CD4-positive, alpha-beta T cell (primary cell): ENCODE measurements around the gene MDM4. TPM values are rescaled to one million over a fixed set of nuclear protein-coding genes. Genes with fewer than 3 reads are reported as not detected.

ENCODE experiments used
- ATAC-seq: fragments of 200-7000 bp; cut with Tn5 transposase; one replicate; pipeline ENCODE4 v1.10.0; 2022; ENCODE audit warnings: mild to moderate bottlenecking; ENCODE audit not compliant: poor library complexity
- CTCF ChIA-PET: fragments of 350-600 bp; sonication (Branson Sonifier 250); formaldehyde crosslinking; loops from one replicate; lab custom pipeline; 2021; ENCODE audit warnings: antibody characterized with exemption, inconsistent platforms; lab: Charles Lee
- POLR2A ChIA-PET: fragments of 350-600 bp; sonication (Branson Sonifier 250); formaldehyde crosslinking; loops from one replicate; lab custom pipeline; 2021; ENCODE audit warnings: antibody characterized with exemption, inconsistent platforms; lab: Charles Lee
- DNase-seq, 14 experiments: peaks; one replicate each; pipeline ENCODE4 v3.0.0-alpha.2; 2013 to 2020; ENCODE audit warnings: mixed read lengths in 2 of 14
- H3K27ac ChIP-seq, 2 donors: one replicate each; pipeline versions ENCODE4 v1.5.1 to v1.7.0; 2013; ENCODE audit warnings: low read length in 2 of 2, low read depth in 1 of 2, mild to moderate bottlenecking in 1 of 2
- H3K27me3 ChIP-seq, 2 experiments: 1 replicate in 1 of 2; 2 replicates in 1 of 2; pipeline versions ENCODE4 v1.6.1 to v1.7.0; 2013; ENCODE audit warnings: low read length in 2 of 2, control low read depth in 1 of 2, mild to moderate bottlenecking in 1 of 2, moderate library complexity in 1 of 2; ENCODE audit not compliant: insufficient read depth in 2 of 2, control insufficient read depth in 1 of 2
- H3K36me3 ChIP-seq: one replicate; pipeline ENCODE4 v1.6.1; 2013; ENCODE audit warnings: low read length, control low read depth; ENCODE audit not compliant: insufficient read depth
- H3K4me1 ChIP-seq: one replicate; pipeline ENCODE4 v1.6.1; 2013; ENCODE audit warnings: low read length, control low read depth; ENCODE audit not compliant: insufficient read depth
- H3K4me3 ChIP-seq: one replicate; pipeline ENCODE4 v1.5.1; 2013; ENCODE audit warnings: mild to moderate bottlenecking, low read length, moderate library complexity
- H3K9me3 ChIP-seq, 2 experiments: 1 replicate in 1 of 2; 2 replicates in 1 of 2; pipeline versions ENCODE4 v1.6.1 to v1.7.0; 2013; ENCODE audit warnings: low read length in 2 of 2, mild to moderate bottlenecking in 2 of 2, control low read depth in 1 of 2, moderate library complexity in 1 of 2; ENCODE audit not compliant: control insufficient read depth in 1 of 2, insufficient read depth in 1 of 2
- H3K27ac Mint-ChIP-seq: one replicate; pipeline ENCODE4 v1.8.0; 2020; ENCODE audit warnings: mixed read lengths
- H3K27me3 Mint-ChIP-seq: one replicate; pipeline ENCODE4 v1.8.0; 2021; ENCODE audit warnings: mixed read lengths
- H3K36me3 Mint-ChIP-seq: one replicate; pipeline ENCODE4 v1.8.0; 2021; ENCODE audit warnings: low read depth, mixed read lengths
- H3K4me1 Mint-ChIP-seq: one replicate; pipeline ENCODE4 v1.8.0; 2021; ENCODE audit warnings: low read depth, mixed read lengths
- H3K4me3 Mint-ChIP-seq: one replicate; pipeline ENCODE4 v1.8.0; 2020; ENCODE audit warnings: mild to moderate bottlenecking, mixed read lengths
- H3K9me3 Mint-ChIP-seq: one replicate; pipeline ENCODE4 v1.8.0; 2020; ENCODE audit warnings: mixed read lengths
- intact Hi-C, 2 experiments: fragments of 100-400 bp; cut with DNase I in 1 of 2; cut with micrococcal nuclease in 1 of 2; formaldehyde crosslinking; loops; one replicate each; pipeline versions ENCODE4 v1.15.1 to v1.9.0; 2023 to 2025; cut with DNase I, micrococcal nuclease
- total RNA-seq, 174 experiments: library from RNA in 2 of 174; stranded (reverse) in 2 of 174; gene quantifications; one replicate each; pipeline ENCODE4 v1.2.3 and lab custom pipeline; 2021 to 2026
- TF ChIP-seq, protein P1 (sequence below): fragments of 200-600 bp; IDR thresholded peaks from one replicate; pipeline ENCODE4 v1.8.0; 2022; ENCODE audit warnings: antibody characterized with exemption, mild to moderate bottlenecking

The MDM4 gene
- total RNA-seq, 2 experiments from 2014 or later = 260 to 266 TPM

- H3K4me3 ChIP-seq = no peak overlapping the region
- H3K4me1 ChIP-seq = peaks cover 18% of the 10 kb centered on the region
- H3K27ac ChIP-seq = no peak overlapping the region
- TF ChIP-seq, protein P1, sequence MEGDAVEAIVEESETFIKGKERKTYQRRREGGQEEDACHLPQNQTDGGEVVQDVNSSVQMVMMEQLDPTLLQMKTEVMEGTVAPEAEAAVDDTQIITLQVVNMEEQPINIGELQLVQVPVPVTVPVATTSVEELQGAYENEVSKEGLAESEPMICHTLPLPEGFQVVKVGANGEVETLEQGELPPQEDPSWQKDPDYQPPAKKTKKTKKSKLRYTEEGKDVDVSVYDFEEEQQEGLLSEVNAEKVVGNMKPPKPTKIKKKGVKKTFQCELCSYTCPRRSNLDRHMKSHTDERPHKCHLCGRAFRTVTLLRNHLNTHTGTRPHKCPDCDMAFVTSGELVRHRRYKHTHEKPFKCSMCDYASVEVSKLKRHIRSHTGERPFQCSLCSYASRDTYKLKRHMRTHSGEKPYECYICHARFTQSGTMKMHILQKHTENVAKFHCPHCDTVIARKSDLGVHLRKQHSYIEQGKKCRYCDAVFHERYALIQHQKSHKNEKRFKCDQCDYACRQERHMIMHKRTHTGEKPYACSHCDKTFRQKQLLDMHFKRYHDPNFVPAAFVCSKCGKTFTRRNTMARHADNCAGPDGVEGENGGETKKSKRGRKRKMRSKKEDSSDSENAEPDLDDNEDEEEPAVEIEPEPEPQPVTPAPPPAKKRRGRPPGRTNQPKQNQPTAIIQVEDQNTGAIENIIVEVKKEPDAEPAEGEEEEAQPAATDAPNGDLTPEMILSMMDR = no peak
- ChIA-PET POLR2A (no interaction called here), CTCF (interaction anchor here (1.4 kb wide), 1 partner anchor 9 kb away, joined by 6 read pairs; no protein-coding TSS in a partner anchor)
- Mint-ChIP-seq H3K9me3 (no peaks in the 10 kb centered on the region), H3K36me3 (peaks cover 55% of the 10 kb centered on the region), H3K27me3 (no peaks in the 10 kb centered on the region), H3K4me1 (peaks cover 27% of the 10 kb centered on the region), H3K27ac (no peak overlapping the region), H3K4me3 (no peak overlapping the region)
- intact Hi-C loops = no loop called here
- no peaks in the 10 kb centered on the region for H3K27me3 ChIP-seq
- H3K9me3 ChIP-seq = no peaks in the 10 kb centered on the region
- no peak for DNase-seq
- ATAC-seq = no peak
- H3K36me3 ChIP-seq = peaks cover 28% of the 10 kb centered on the region
Measured at GRCh38 chr1:204574865-204575163, 58.6 kb downstream of the MDM4 start.

DNA sequence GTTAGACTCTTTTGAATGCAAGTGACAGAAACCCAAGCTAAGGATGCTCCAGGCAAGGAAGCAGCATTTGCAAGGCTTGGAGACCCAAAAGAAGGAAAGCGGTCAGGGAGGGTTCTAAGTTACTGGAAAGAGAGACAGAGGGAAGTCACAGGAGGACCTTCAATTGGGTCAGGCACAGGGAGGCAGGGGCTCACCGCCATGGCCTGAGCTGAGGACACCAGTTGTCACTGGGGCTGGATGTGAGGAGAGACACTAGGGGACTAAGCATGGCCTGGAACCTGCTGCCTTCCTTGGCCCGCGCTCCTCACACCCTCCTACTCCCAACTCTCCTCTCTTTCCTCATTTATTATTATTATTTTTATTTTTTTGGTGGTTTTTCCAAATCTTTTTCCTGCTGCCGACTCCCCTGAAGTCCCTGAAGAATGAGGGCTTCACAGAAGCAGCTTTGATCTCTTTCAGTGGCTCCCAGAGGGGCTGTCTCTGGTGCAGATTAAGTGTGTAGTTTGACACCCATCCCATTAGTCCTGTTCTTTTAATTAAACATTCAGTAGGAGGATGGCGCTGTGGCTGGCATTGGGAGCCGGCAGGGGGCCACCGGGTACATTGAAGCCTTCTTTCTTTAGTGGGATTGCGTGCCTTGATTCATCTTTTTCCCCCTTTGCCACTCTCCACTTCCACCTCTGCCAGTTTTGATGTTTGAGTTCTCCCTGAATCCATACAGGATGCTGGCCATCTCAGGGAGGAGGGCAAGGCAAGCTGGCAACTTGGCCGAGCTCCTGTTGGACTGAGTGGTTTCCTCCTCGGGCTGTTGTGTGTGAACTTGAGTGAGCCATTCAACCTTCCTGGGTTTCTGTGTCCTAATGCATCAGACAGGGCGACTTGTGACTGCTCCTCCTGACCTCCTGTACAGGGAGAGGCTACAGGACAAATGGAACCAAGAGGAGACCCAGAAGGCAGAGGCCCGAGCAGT, 59.3 kb downstream of the MDM4 start:
- H3K36me3 Mint-ChIP-seq = peaks cover 54% of the 10 kb centered on the region
- H3K9me3 Mint-ChIP-seq = no peaks in the 10 kb centered on the region
- no peaks in the 10 kb centered on the region for H3K9me3 ChIP-seq
- TF ChIP-seq, protein P1 = no peak
- ATAC-seq = no peak
- peaks cover 26% of the 10 kb centered on the region for H3K36me3 ChIP-seq
- intact Hi-C loops = no loop called here
- no peak overlapping the region for H3K4me3 Mint-ChIP-seq
- peaks cover 34% of the 10 kb centered on the region for H3K4me1 Mint-ChIP-seq
- H3K4me3 ChIP-seq = no peak overlapping the region
- ChIA-PET CTCF (interaction anchor here (0.6 kb wide), 1 partner anchor 516 kb away, joined by 6 read pairs; no protein-coding TSS in a partner anchor), POLR2A (no interaction called here)
- H3K27ac ChIP-seq = no peak overlapping the region
- peak overlapping the region; percentile 88 for H3K27ac Mint-ChIP-seq
- peaks cover 25% of the 10 kb centered on the region for H3K4me1 ChIP-seq
- DNase-seq = no peak
- no peaks in the 10 kb centered on the region for H3K27me3 Mint-ChIP-seq
- H3K27me3 ChIP-seq = no peaks in the 10 kb centered on the region

DNA sequence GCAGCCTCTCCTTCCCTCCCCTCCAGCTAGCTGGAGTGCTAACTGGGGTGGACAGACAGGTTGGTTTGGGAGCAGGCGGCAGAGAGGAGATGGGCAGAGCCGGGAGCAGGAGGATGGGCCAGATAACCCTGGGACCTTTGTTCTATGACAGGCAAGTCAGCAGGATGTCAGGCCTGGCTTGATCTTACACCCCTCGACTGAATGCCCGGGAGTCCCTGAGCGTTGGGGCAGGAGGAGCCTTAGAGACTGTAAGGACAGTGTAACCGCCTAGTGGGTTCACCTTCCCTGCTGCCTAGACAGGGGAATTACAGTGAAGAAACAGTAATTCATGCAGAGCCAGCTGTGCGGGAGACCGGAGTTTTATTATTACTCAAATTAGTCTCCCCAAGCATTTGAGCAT, 60.2 kb downstream of the MDM4 start:
- Histone ChIP-seq H3K4me1 (peaks cover 28% of the 10 kb centered on the region), H3K4me3 (no peak overlapping the region), H3K36me3 (peaks cover 21% of the 10 kb centered on the region), H3K27me3 (no peaks in the 10 kb centered on the region), H3K9me3 (no peaks in the 10 kb centered on the region), H3K27ac (no peak overlapping the region)
- Mint-ChIP-seq H3K36me3 (peaks cover 51% of the 10 kb centered on the region), H3K27me3 (no peaks in the 10 kb centered on the region), H3K27ac (peak overlapping the region; percentile 88), H3K4me3 (no peak overlapping the region), H3K4me1 (peaks cover 38% of the 10 kb centered on the region), H3K9me3 (no peaks in the 10 kb centered on the region)
- intact Hi-C loops = no loop called here
- ATAC-seq = no peak
- ChIA-PET CTCF (no interaction called here), POLR2A (no interaction called here)
- DNase-seq = no peak
- TF ChIP-seq, protein P1 = no peak
